ENCODE data around the gene PIK3R3. TPM values are rescaled to one million over a fixed set of nuclear protein-coding genes. Genes with fewer than 3 reads are reported as not detected.

The PIK3R3 gene
- total and polyA plus RNA-seq, 8 donors, result 1.2 to 4.9 (median 4.1) TPM

- TF ChIP-seq, protein P1, sequence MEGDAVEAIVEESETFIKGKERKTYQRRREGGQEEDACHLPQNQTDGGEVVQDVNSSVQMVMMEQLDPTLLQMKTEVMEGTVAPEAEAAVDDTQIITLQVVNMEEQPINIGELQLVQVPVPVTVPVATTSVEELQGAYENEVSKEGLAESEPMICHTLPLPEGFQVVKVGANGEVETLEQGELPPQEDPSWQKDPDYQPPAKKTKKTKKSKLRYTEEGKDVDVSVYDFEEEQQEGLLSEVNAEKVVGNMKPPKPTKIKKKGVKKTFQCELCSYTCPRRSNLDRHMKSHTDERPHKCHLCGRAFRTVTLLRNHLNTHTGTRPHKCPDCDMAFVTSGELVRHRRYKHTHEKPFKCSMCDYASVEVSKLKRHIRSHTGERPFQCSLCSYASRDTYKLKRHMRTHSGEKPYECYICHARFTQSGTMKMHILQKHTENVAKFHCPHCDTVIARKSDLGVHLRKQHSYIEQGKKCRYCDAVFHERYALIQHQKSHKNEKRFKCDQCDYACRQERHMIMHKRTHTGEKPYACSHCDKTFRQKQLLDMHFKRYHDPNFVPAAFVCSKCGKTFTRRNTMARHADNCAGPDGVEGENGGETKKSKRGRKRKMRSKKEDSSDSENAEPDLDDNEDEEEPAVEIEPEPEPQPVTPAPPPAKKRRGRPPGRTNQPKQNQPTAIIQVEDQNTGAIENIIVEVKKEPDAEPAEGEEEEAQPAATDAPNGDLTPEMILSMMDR (IDR thresholded peaks at IDR 0.05), result no peak
- Histone ChIP-seq H3K4me3 (no peak within 1 kb of the TSS), H3K4me1 (peaks cover 0 to 7% (median 4%) of the 10 kb centered on the region in 3 donors), H3K36me3 (no peaks in the 10 kb centered on the region), H3K27me3 (no peaks in the 10 kb centered on the region), H3K27ac (no peak within 1 kb of the TSS), H3K9me3 (no peaks in the 10 kb centered on the region)
- intact Hi-C loops (cut with DNase I), result loop anchor here in 2 of 3 donors (5.0 kb wide), 1 partner anchor 139 kb away; no protein-coding TSS in a partner anchor
- FAIRE-seq (no peak), ATAC-seq (no peak), DNase-seq (no peak)
- 77 to 83% methylated on average over 13 of the region's 13 CpGs for WGBS, 2 donors
These were observed 43.9 kb upstream of the PIK3R3 start, which contains the start of gene P3R3URF for GRCh38 chr1:46176211-46176865. TSS of gene P3R3URF (minus strand) at chr1:46176488. CDS start at chr1:46176471, 17 bp downstream.

- ATAC-seq, result no peak
- intact Hi-C loops (cut with DNase I), result loop anchor here in 2 of 3 donors (5.0 kb wide), 1 partner anchor 138 kb away; no protein-coding TSS in a partner anchor
- FAIRE-seq, result no peak
- TF ChIP-seq, protein P1 (IDR thresholded peaks at IDR 0.05), result no peak
- DNase-seq, result no peak
- Histone ChIP-seq H3K27ac (no peak overlapping the region), H3K27me3 (no peaks in the 10 kb centered on the region), H3K36me3 (no peaks in the 10 kb centered on the region), H3K4me1 (peaks cover 0 to 9% (median 4%) of the 10 kb centered on the region in 3 donors), H3K4me3 (no peak overlapping the region), H3K9me3 (no peaks in the 10 kb centered on the region)
- 58 to 65% methylated on average over 3 of the region's 3 CpGs for WGBS, 2 donors
These were observed 42.8 kb upstream of the PIK3R3 start for GRCh38 chr1:46175243-46175642.

DNA sequence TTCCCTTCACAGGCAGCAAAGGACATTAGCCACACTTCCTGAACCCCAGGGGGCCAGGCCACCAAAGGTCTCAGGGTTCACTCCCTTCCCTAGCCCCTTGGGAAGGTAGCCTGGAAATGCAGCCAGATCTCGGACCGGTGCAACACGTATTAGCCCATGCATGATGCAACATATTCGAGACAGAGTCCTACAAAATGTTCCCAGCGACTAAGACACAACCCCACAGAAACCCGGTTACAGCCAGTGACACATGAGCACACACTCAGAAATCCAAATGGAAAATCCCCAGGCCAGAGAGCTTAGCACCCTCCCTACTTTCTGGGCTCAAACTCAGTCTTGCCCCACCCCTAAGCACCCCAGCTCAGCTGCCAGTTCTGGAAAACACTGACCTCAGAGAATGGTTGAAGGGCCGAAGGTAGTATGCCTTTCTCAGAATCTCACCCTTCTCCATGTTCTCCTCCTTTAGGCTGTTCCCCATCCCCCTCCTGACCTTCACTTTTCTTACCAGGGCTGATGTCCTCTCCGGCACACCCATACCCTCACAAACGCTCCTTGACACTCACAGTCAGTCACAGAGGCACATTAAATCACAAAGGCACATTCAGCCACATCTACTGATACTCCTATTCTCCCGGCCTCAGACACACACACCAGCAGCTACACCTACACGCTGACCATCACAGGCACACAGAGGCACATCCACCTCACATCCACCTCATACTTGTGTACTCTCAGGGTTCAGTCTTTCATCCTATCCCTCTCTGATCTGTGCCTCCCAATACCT, 42.2 kb upstream of the PIK3R3 start, which contains the start of gene TSPAN1:
TSPAN1 (plus strand) TSS at position 640 of the 784 bp plus-strand sequence. CDS start 6,021 bp downstream, outside the sequence.
- H3K4me3 ChIP-seq, result no peak within 1 kb of the TSS
- H3K9me3 ChIP-seq, result no peaks in the 10 kb centered on the region
- TF ChIP-seq, protein P1 (IDR thresholded peaks at IDR 0.05), result no peak
- peak in 1 of 6 donors; percentile 37 for DNase-seq
- no peaks in the 10 kb centered on the region for H3K27me3 ChIP-seq
- no peak for FAIRE-seq
- ATAC-seq, result peak in 3 of 4 donors; percentile 8 to 18 (median 13)
- peaks cover 0 to 9% (median 4%) of the 10 kb centered on the region in 3 donors for H3K4me1 ChIP-seq
- H3K36me3 ChIP-seq, result no peaks in the 10 kb centered on the region
- no peak within 1 kb of the TSS for H3K27ac ChIP-seq
- intact Hi-C loops (cut with DNase I), result loop anchor here in 2 of 3 donors (5.0 kb wide), 1 partner anchor 137 kb away; no protein-coding TSS in a partner anchor
- WGBS, 2 donors, result 55 to 65% methylated on average over 11 of the region's 11 CpGs

DNA sequence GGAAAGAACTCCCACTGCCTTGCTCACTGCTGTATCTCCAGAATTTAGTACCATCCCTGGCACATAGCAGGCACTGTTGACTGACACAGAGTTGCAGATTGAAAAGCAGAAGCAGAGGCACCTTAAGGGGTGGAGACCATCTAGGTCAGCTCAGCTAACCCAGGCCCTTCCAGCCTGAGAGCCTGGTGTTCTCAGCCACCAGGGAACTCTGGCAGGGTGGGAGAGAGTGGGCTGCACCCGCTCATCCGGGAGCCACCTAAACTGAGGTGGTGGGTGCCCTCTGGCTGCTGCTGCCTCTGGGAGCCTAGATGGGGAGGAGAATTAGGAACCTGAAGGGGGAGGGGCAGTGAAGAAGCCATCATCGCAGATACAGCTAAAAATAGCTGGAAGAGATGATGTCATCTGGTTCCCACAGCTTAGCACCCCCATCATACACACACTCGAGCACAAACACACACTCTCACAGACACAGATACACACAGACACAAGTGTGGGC, 41.0 kb upstream of the PIK3R3 start:
- WGBS, 2 donors, result 39 to 51% methylated on average over 4 of the region's 4 CpGs
- peaks cover 0 to 7% (median 4%) of the 10 kb centered on the region in 3 donors for H3K4me1 ChIP-seq
- intact Hi-C loops (cut with DNase I), result no loop called here
- ATAC-seq (no peak), FAIRE-seq (no peak), DNase-seq (peak in 1 of 6 donors; percentile 15)
- no peaks in the 10 kb centered on the region for H3K27me3 ChIP-seq
- H3K36me3 ChIP-seq, result no peaks in the 10 kb centered on the region
- TF ChIP-seq, protein P1 (IDR thresholded peaks at IDR 0.05), result no peak
- H3K9me3 ChIP-seq, result no peaks in the 10 kb centered on the region
- no peak overlapping the region for H3K27ac ChIP-seq
- no peak overlapping the region for H3K4me3 ChIP-seq

All from pancreas (tissue), 10 donors.